AG09309 (cell line): Measurements from ENCODE around the gene PPFIBP2.

Experiments used
- DNase-seq: peaks from one replicate; pipeline ENCODE4 v3.0.0-alpha.2; 2010; ENCODE audit warnings: low read depth
- H3K4me3 ChIP-seq: 2 replicates; pipeline ENCODE4 v1.5.1; 2011; ENCODE audit warnings: mild to moderate bottlenecking, low read depth, low read length, moderate library complexity; ENCODE audit not compliant: control insufficient read depth
- TF ChIP-seq, protein P1 (sequence below): IDR thresholded peaks from 2 replicates; pipeline ENCODE4 v1.5.1; 2011; ENCODE audit warnings: mild to moderate bottlenecking, low read depth, low read length, inconsistent platforms; ENCODE audit not compliant: insufficient read depth, control insufficient read depth; ENCODE audit errors: missing control alignments

PPFIBP2 gene

GRCh38 chr11:7639643-7640025 is 125.8 kb downstream of the PPFIBP2 start:
- DNase-seq, result no peak
- H3K4me3 ChIP-seq, result no peak overlapping the region
- TF ChIP-seq, protein P1, sequence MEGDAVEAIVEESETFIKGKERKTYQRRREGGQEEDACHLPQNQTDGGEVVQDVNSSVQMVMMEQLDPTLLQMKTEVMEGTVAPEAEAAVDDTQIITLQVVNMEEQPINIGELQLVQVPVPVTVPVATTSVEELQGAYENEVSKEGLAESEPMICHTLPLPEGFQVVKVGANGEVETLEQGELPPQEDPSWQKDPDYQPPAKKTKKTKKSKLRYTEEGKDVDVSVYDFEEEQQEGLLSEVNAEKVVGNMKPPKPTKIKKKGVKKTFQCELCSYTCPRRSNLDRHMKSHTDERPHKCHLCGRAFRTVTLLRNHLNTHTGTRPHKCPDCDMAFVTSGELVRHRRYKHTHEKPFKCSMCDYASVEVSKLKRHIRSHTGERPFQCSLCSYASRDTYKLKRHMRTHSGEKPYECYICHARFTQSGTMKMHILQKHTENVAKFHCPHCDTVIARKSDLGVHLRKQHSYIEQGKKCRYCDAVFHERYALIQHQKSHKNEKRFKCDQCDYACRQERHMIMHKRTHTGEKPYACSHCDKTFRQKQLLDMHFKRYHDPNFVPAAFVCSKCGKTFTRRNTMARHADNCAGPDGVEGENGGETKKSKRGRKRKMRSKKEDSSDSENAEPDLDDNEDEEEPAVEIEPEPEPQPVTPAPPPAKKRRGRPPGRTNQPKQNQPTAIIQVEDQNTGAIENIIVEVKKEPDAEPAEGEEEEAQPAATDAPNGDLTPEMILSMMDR, result no peak

- DNase-seq, result no peak
- TF ChIP-seq, protein P1, result no peak
- no peak overlapping the region for H3K4me3 ChIP-seq
Measured at GRCh38 chr11:7640816-7641215, 127.0 kb downstream of the PPFIBP2 start.

DNA sequence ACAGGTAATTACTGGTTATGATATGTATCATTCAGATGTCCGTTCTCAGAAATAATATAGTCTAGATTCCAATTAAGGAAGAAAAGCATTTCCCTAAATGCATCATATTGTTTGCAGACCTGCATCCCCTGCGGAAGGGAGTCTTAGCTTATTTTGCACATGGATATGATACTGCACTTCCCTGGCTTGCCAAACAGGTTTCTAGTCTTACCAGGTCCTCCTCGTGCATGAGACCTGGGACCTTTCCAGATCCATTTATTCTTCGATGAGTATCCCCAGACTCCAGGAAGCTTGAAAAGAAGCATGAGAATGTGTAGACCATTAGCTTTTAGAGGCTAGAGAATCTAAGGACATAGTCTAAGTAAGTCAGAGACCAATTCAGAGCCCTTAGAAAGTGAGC is 128.9 kb downstream of the PPFIBP2 start:
- TF ChIP-seq, protein P1, result no peak
- no peak for DNase-seq
- H3K4me3 ChIP-seq, result no peak overlapping the region

DNA sequence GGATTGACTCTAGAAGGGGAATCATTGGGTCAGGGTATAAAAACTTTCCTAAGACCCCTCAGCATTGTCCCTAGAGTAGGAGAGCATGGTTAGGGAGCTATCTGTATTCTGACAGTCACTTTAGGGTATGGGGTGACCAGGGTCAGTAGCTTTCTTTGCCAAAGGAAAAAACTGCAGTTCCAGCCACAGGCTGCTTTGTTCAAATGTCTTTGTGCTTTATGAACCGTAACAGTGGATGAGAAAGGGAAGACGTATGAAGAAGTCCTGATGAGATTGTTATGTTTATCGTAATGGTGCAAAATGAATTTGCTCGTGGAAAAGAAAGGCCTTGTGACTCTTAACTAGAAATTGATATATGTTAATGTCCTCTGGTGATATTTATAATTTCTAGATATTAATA is 129.5 kb downstream of the PPFIBP2 start:
- no peak overlapping the region for H3K4me3 ChIP-seq
- TF ChIP-seq, protein P1, result no peak
- no peak for DNase-seq

GRCh38 chr11:7645206-7645605 is 131.4 kb downstream of the PPFIBP2 start:
- TF ChIP-seq, protein P1, result no peak
- H3K4me3 ChIP-seq, result no peak overlapping the region
- DNase-seq, result no peak

DNA sequence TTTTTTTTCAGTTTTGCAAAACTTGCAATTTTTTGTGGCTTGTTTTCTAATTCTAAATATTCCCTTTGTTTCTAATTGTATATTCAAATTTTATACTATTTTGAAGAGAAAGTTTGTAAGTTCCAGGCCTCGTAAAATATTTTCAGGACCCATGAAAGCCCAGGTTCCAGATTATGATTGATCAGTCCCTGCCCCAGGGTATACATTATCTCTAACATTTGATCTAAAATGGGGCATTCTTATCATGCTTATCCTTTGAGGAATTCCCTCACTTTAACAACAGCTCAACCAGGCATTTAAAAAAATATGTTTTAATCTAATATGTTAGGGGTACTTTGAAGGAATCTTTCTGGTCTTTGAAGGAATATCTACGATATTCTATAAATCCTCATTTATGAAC is 133.1 kb downstream of the PPFIBP2 start:
- DNase-seq, result no peak
- TF ChIP-seq, protein P1, result no peak
- no peak overlapping the region for H3K4me3 ChIP-seq

DNA sequence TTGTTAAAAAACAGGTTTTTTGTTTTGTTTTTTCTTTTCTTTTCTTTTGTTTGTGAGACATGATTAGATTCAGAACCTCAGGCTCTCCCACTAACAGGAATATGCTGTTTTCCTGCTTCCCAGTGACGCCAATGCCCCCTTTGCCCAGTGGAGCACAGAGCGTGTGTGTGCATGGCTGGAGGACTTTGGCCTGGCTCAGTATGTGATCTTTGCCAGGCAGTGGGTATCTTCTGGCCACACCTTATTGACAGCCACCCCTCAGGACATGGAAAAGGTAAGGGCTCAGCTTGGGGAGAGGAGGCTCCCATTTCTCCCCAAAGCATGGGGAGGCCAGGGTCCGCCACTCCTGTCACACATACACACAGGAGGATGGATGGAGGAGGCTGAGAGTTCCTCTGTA is 134.5 kb downstream of the PPFIBP2 start:
- DNase-seq, result no peak
- no peak overlapping the region for H3K4me3 ChIP-seq
- TF ChIP-seq, protein P1, result no peak
